LoVo (cell line): ENCODE results near the gene APOF.
"Not testable (repeated sequence)": the region's sequence is repeated elsewhere in the genome, so short reads cannot be mapped to it uniquely, and the experiment has no call there.

Source experiments
- DNase-seq: peaks from one replicate; pipeline ENCODE4 v3.0.0-alpha.2; 2016; ENCODE audit warnings: low spot score

APOF gene

GRCh38 chr12:56366948-56367347, 4.3 kb upstream of the APOF start:
- no peak for DNase-seq

DNA sequence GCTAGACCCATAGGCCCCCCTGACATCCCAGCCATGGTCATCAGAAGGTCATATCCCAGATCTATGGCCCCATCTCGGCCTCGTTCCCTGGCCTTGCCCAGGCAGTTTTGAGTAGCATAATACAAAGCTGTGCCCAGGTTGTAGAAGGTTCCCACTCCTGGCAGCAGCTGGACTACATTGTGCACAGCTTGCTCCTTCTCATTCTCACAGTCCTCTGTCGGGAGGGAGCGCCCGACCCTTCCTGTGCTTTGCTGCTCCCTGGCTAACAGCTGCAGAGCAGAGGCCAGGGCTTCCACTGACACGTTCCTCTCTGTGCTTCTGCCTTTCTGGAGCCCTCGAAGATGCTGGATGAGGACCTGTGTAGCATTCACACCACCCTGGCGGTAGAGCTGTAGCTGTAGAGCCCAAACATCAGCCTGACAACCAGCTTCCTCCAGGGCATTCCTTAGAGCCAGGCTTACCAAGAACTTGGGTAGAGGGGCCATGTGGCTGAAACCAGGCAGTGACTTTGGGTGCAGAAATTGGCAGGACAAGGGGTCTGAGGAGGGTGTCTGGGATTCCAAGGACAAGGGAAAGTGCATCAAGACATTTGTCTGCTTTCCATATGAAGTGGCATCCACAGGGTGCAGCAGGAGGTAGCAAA, 1.0 kb downstream of the APOF start:
- no peak for DNase-seq

- peak; percentile 100 for DNase-seq
Measured at GRCh38 chr12:56359851-56360767, 2.5 kb downstream of the APOF start, which contains the start of gene STAT2. Gene STAT2, minus strand, starts transcription at chr12:56360107. Its CDS starts 3,536 bp downstream, at chr12:56356571.

DNA sequence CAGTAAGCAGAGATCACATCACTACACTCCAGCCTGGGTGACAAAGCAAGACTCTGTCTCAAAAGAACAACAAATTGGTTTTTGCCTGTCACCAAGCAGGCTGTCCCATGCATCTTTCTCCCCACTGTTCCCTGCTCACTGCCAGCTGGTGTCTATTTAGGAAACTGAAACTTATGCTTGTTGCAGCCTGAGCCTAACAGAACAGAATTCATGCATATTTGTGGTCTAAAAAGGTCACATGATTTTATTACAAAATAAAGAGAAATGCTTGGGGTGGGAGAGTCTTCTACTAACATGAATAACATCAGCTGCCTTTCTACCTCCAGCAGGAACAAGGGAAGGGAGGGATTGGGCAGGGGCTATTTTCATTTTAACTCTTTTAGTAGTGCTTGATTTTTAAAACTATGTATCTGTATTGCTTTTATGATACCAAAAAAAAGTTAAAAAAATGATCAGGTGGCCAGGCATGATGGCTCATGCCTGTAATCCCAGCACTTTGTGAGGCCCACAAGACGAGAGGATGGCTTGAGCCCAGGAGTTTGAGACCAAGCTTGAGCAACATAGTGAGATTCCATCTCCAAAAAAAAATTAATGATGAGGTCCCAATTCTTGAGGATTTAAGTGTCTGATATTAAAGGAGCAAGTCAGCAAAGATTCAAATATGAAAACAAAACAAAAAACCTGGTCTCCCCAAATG, 3.7 kb downstream of the APOF start:
- no peak for DNase-seq

DNA sequence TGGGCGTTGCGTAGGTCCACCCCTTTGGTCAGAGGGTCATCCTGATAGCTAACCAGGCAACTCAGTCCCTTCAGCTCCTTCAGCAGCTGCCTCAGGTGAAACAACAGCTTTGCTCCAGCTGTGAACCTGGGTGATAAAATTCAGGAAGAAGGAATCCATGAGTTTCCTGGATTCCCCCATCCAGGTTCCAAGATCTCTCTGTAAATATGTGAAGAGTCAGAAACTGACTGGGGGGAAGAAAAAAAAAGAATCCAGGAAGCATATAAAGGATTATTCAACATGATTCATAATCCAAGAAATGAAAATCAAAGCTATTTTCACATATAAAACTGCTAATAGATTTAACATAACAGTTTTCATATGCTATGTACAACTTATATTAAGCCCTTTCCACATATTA, 11.3 kb downstream of the APOF start:
- DNase-seq, result no peak

GRCh38 chr12:56350662-56351061, 12.0 kb downstream of the APOF start:
- DNase-seq, result no peak

DNA sequence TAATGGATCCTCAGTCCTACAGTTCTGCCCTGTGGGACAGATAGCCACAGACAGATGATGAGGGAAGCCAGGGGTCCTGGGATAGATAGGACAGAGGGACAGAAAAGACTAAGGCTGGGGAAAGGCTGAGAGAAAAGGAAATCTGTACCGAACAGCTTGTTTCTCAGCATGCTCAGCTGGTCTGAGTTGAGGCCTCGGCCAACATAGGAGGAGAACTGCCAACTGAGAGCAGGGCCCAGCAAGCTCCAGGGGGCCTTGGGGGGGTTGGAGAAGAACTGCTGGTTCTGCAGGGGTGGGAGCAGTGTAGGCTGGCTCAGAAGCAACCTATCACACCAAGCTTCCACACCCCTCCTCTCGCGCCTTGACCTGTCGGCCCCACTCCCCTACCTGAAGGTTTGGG, 13.9 kb downstream of the APOF start:
- DNase-seq, result no peak

- not testable (repeated sequence) for DNase-seq
Measured at GRCh38 chr12:56347255-56347654, 15.4 kb downstream of the APOF start.

DNA sequence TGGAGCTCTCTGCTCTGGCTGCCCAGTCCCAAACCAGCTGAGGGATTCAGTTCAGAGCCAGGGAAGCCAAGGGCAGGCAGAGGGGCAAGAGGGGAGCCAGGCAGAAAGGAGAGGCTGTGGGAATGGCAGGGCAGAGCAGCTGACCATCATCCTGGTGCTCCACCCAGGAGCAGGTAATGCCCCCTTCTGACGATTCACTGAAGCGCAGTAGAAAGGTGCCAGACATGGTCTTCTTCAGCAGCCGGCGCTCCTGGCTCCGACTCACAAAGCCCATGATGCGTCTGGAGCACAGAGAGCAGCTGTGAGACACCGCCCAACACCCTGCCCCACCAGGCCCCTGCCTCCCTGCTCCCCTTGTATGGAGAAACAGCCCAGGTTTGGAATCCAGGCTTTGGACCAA, 16.0 kb downstream of the APOF start:
- DNase-seq, result no peak

DNA sequence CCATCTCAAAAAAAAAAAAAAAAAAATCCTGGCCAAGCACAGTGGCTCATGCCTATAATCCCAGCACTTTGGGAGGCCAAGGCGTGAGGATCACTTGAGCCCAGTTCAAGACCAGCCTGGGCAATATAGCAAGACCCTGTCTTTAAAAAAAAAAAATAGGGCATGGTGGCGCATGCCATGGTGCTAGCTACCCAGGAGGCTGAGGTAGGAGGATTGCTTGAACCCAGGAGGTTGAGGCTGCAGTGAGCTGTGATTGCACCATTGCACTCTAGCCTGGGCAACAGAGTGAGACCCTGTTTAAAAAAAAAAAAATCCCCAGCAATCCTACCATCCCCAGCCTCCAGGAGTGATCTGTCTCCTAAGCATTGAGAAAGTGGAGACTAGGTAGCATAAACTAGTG, 20.4 kb downstream of the APOF start:
- not testable (repeated sequence) for DNase-seq

GRCh38 chr12:56341616-56342015, 21.0 kb downstream of the APOF start:
- no peak for DNase-seq

GRCh38 chr12:56339158-56339422, 23.6 kb downstream of the APOF start:
- DNase-seq, result no peak

- DNase-seq, result peak; percentile 28
Measured at GRCh38 chr12:56338308-56339157, 24.1 kb downstream of the APOF start, which contains the start of gene IL23A. Gene IL23A, plus strand, starts transcription at chr12:56338884. Its CDS starts 161 bp downstream, at chr12:56339045.

DNA sequence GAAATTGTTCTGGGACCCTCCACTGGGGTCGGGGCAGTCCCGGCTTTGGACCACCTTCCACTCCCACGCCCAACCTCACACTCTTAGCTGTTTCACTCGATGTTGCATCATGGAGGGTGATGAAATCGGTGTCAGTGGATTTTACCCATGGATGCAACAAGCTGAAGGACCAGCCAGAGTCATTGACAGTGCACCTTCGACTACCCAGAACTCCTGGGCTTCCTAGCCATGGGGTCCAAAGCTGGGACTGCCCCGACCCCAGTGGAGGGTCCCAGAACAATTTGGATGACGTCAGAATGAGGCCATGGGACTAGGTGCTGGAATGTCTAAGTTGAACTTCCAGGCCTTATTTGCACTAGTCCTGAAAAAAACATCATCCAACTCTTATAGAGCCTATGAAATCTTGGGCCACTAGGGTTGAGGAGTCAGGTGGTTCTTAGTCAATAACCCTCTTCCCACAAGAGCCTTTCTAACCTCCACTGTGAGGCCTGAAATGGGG, 24.9 kb downstream of the APOF start:
- DNase-seq, result no peak

DNA sequence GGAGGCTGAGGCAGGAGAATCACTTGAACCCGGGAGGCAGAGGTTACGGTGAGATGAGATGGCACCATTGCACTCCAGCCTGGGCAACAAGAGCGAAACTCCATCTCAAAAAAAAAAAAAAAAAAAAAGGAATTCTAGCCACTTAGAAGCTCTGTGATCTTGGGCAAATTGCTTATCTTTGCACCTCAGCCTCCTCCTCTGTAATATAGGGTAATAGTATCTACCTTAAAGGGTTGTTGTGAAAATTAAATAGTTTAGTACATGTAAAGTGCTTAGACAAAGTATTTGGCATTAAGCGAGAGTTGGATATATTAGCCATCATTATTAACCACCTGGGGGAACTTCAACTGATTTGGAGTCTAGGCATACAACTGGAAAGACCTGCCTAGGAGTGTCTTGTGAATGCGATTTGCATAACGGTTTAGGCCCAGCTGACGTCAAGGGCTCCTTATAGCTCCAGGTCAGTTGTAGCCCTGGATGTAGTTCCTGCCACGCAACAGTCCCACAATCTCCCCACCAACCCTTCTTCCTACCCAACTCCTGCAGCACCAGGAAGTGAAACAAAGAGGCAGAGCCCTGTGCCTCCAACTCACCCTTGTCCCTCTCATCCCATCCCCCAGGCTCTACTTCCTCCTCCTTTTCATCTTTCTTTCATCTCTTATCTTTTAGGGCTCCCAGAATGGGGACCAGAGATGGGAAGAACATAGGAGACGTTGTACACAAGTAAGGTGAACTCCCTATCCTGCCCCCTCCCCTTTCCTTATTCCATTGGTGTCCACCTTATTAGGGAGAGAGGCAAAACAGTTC, 26.1 kb downstream of the APOF start:
- DNase-seq, result no peak

GRCh38 chr12:56335527-56335926, 27.1 kb downstream of the APOF start:
- not testable (repeated sequence) for DNase-seq

GRCh38 chr12:56334490-56334793, 28.2 kb downstream of the APOF start:
- no peak for DNase-seq

GRCh38 chr12:56333679-56334489, 28.8 kb downstream of the APOF start, which contains the start of gene PAN2:
Gene PAN2, minus strand, starts transcription at chr12:56334000. Its CDS starts 906 bp downstream, at chr12:56333094.
- peak; percentile 100 for DNase-seq

- no peak for DNase-seq
Measured at GRCh38 chr12:56333197-56333678, 29.4 kb downstream of the APOF start.
